Upper lobe of left lung (tissue), 4 donors: ENCODE measurements around the gene CUX1.

Source experiments
- CTCF ChIP-seq, 6 experiments: fragments of 450-650 bp in 4 of 6; fragments of 200-600 bp in 2 of 6; sonication (generic) in 2 of 6; IDR thresholded peaks; one replicate each; pipeline ENCODE4 v1.5.1; 2016 to 2019; ENCODE audit warnings: antibody characterized with exemption in 6 of 6
- EP300 ChIP-seq, 4 donors: sonication (generic); formaldehyde crosslinking; IDR thresholded peaks; one replicate each; pipeline ENCODE4 v1.5.1; 2017; ENCODE audit warnings: antibody characterized with exemption in 4 of 4, control low read depth in 2 of 4
- POLR2A ChIP-seq, 4 donors: fragments of 450-650 bp; IDR thresholded peaks; one replicate each; pipeline ENCODE4 v1.5.1; 2016 to 2017; ENCODE audit warnings: antibody characterized with exemption in 4 of 4, mild to moderate bottlenecking in 2 of 4
- POLR2AphosphoS5 ChIP-seq, 2 donors: sonication (generic); formaldehyde crosslinking; IDR thresholded peaks; one replicate each; pipeline ENCODE4 v1.5.1; 2017; ENCODE audit warnings: antibody characterized with exemption in 2 of 2

GRCh38 chr7:101804088-101804963, 13.1 kb upstream of the CUX1 start:
- TF ChIP-seq CTCF (IDR thresholded peaks at IDR 0.05) (no peak), POLR2AphosphoS5 (IDR thresholded peaks at IDR 0.05) (no peak), POLR2A (IDR thresholded peaks at IDR 0.05) (no peak), EP300 (IDR thresholded peaks at IDR 0.05) (no peak)
